Stimulated activated CD4-positive, alpha-beta T cell treated with anti-CD3 and anti-CD28 coated beads, Interleukin-1b, Interleukin-23, amount 100 ng/mL, for 4 hours (primary cell): ENCODE measurements around the gene SH3BGRL2.
"Not testable (repeated sequence)": the region's sequence is repeated elsewhere in the genome, so short reads cannot be mapped to it uniquely, and the experiment has no call there.

Experiments
- DNase-seq, 2 donors: peaks; one replicate each; pipeline ENCODE4 v3.0.0-alpha.2; 2020; ENCODE audit warnings: low read depth in 2 of 2

The SH3BGRL2 gene

DNA sequence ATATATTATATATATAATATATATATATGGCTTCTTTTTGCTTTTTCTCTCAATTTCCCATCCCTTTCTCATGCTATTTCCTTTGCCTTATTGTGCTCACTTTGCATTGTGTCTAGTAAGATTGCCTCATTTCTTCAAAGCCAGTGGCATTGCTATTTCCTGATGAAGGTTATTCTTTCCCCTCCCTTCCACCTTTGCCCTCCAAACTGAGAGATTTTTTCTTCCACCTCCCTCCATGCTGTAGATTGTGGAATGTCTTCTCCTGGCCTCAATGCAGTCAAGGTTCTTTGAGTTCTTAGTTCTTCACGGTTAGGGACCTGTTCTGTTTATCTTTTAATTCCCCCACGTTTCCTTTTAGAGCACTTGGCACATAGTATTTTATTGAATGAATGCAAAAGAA, 17.2 kb downstream of the SH3BGRL2 start:
- no peak for DNase-seq

DNA sequence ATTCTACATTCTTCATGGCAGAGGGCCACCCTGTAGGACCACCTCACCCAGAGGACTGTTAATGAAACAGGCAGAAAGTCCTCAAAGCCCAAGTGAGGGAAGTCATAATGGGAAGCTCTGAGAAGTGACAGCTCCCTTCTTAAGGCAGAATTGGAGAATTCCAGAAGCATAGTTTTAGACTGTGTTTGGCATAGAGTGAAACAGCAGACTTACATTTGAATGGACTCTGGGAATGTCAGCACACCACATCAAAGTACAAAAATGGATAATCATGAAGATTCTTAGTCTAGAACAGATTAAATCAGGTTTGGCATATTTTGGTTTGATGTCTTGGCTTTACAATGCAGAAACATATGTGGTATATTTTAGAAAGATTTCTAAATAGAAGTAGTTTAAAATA, 17.9 kb downstream of the SH3BGRL2 start:
- DNase-seq, result no peak

- DNase-seq, result no peak
Measured at GRCh38 chr6:79650950-79651349, 19.8 kb downstream of the SH3BGRL2 start.

DNA sequence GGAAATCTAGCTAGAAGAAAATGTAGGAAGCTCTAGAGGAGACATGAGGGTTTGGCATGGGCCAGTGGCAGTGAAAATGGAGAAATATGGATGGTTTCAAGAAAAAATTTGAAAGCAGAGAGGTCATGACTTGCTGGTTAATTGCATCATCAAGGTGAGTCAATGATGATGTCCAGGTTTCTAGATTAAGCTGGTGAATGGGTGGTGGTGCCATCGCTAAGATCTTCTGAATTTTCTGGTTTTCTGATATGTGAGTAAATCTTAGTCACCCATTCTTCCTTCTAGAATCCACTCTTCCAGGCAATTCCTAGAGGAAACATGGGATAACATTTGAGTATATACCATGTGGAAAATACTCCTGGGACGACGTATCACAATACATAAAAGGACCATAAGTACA, 25.0 kb downstream of the SH3BGRL2 start:
- DNase-seq, result no peak

GRCh38 chr6:79657238-79657637, 26.1 kb downstream of the SH3BGRL2 start:
- DNase-seq, result no peak

GRCh38 chr6:79663655-79664054, 32.5 kb downstream of the SH3BGRL2 start:
- DNase-seq, result not testable (repeated sequence)

GRCh38 chr6:79665725-79666551, 34.8 kb downstream of the SH3BGRL2 start:
- DNase-seq, result no peak

GRCh38 chr6:79666634-79667033, 35.5 kb downstream of the SH3BGRL2 start:
- no peak for DNase-seq

GRCh38 chr6:79668381-79668780, 37.3 kb downstream of the SH3BGRL2 start:
- DNase-seq, result no peak

DNA sequence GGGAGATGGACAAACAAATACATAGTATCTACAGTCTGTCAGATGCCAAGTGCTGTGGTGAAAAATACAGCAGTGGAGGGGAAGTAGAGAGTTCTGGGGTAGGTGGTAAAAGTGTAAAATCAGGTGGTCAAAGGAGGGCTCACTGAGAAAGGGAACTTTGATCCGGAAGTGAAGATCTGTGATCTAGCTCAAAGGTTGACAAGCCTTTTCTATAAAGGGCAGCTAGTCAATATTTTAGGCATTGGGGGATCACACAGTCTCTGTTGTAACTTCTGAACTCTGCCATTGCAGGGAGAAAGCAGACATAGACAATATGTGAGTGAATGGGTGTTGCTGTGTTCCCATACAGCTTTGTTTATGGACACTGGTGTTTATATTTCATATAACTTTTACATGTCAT, 38.6 kb downstream of the SH3BGRL2 start:
- no peak for DNase-seq

- DNase-seq, result no peak
Measured at GRCh38 chr6:79670789-79671188, 39.7 kb downstream of the SH3BGRL2 start.

DNA sequence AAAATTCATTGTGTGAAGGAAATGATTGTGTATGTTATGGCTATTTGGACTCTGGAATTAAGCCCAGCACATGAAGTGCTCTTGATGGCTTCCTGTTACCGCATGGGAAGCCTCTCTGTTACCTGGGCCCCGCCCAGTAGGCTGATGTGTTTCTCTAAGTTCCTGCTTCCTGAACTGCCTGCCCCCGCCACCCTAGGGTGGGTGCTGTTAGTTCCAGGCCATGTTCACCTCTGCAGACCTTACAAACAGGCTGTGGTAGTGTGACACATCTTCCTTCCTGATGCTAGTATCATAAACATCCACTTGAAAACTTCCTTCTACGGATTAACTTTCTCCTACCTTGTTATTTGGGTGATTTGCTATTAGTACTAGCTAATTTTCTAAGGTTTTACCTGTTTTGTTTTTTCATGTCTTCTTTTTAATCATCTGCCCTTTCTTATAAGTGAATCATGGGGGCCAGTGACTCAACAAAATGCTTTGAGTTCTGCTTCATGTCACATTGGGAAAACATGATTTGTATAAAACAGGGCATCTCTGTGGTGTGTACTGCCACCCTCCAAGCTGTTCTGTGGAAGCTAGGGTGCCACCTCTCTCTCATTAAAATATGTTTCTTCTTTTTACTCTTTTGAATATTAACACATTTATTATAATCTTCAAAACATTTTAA, 40.6 kb downstream of the SH3BGRL2 start:
- peak; percentile 9 to 37 for DNase-seq

DNA sequence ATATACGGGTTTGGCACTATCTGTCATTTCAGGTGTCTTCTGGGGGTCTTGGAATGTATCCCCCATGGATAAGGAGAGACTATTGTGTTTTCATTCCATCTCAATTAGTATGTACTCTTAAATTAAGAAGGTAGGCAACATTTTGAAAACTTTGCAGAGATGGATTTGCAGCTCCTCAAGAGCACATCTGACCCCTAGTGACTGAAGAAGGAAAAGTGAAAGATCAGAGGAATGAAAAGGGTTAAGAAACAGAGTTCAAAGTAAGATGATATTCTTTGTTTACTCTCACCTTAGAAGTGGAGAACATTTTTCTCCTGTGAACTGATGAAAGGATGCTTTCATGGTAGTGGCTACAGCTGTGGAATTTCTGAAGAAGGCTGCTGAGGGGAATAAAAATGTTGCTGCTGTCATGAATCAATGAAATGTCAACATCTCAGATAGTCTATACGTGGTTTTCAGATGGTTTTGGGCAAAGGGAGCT, 41.5 kb downstream of the SH3BGRL2 start:
- DNase-seq, result no peak

GRCh38 chr6:79673947-79674346, 42.8 kb downstream of the SH3BGRL2 start:
- DNase-seq, result no peak

DNA sequence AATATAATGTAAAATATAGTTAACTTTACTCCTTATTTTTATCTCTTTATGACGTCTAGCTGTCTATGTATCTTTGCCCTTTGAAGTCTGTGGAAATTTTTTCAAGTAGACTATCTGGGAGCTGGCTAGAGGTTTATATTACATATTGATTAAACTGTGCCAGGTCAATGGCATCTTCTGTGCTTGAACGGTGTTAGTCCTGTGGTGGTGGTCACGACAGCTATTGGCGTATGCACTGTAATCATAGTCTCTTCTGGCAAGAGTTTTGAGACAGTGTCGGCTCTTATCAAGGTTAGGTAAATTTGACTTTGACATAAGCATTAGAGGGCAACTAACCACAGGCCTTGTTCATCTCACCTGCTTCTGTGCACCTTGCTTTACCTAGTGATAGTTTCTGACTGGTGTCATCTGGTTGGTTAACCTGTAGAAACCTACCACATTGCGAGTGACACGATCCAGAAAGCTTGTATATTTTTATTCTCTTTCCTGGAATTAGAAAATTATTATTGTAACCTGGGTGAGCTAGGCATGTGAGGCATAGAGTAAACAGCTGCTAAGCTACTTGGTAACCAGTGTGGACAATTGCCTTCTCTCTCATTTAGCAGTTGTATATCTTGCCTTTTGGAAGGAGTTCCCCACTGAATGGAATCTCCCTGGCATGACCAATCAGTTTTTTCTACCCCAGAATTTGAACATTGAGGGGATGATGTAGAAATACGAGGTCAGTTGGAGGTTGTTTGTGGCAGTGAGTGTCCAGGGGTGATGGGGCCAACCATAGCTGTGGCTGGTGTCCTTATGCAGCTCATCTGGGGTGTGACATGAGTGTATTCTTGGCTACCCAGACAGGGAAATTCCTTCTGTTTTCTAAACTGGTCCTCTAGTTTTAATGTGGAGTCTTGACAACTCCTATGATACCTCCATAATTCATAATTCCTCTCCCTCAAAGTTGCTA, 45.9 kb downstream of the SH3BGRL2 start:
- no peak for DNase-seq

- DNase-seq, result not testable (repeated sequence)
Measured at GRCh38 chr6:79682682-79683081, 51.6 kb downstream of the SH3BGRL2 start.

DNA sequence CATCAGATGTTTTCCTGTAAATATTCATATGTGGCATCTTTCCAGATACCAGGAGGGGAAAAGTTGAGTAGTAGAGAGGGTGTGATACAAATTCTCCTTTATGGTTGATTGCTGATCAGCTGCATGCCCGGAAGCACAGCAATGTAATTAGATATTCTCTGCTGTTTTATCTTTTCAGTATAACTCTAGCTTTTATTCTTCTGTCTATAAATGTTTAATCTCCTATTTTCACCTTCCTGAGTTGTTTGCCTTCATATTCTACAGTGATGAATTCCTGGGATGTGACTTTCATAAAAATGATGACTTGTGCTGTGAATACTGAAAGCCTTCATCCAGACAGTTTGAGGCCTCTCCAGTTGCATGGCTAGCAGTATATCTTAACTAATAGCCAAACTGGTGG, 53.7 kb downstream of the SH3BGRL2 start:
- no peak for DNase-seq

- DNase-seq, result no peak
Measured at GRCh38 chr6:79686707-79687309, 55.7 kb downstream of the SH3BGRL2 start.

GRCh38 chr6:79687759-79688158, 56.6 kb downstream of the SH3BGRL2 start:
- DNase-seq, result no peak

- DNase-seq, result no peak
Measured at GRCh38 chr6:79694156-79694555, 63.0 kb downstream of the SH3BGRL2 start.

DNA sequence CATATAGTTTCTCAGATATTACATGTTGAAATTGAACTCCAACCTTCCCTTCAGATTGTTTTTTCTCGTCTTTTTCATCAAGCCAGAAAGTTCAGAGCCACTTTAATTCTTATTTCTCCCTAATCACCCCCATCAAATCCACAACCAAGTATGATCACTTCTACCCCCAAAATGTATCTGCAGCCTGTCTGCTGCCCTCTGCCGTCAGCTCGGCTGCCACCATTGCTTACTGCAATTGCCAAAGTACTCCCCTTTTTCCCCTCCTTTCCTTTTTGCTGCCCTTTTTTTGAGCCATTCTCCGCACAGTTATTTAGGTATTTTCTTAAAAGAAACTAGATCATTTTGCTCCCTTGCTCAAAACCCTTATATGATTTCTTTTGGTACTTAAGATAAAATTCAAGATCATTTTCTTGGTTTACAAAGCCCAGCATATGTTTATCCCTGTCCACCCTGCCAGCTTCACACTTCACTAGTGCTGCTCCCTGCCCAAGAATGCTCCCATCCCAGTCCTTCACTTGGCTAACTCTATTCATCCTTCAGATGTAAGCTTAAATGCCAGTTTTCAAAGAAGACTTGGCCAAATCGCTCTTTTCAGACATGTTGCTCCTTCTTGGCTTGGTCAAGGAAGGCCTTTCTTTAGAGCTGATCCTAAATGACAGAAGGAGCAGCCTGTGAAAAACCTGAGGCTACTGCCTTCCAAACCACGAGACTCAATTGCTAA, 63.7 kb downstream of the SH3BGRL2 start:
- no peak for DNase-seq
